SU-DHL-6 (cell line): ENCODE data around the gene SENP3.

Source experiments
- CTCF ChIP-seq: fragments of 200-600 bp; sonication (generic); IDR thresholded peaks from one replicate; pipeline ENCODE4 v1.5.1; 2017; ENCODE audit warnings: antibody characterized with exemption, mild to moderate bottlenecking, low read length, moderate library complexity; ENCODE audit not compliant: insufficient read depth, poor library complexity, severe bottlenecking
- EZH2phosphoT487 ChIP-seq: fragments of 200-600 bp; sonication (generic), shearing (Covaris generic); conservative IDR thresholded peaks from 2 replicates; pipeline ENCODE4 v1.6.1; 2018; ENCODE audit warnings: mild to moderate bottlenecking, antibody characterized with exemption, low read length, moderate library complexity, mixed read lengths

- peak; percentile 58 for TF ChIP-seq CTCF
- TF ChIP-seq EZH2phosphoT487: no peak
Measured at GRCh38 chr17:7589204-7589868, 27.6 kb downstream of the SENP3 start.
